HG03139 (cell line): ENCODE data around the gene MIDN.

ENCODE experiments used
- ATAC-seq: cut with Tn5 transposase; IDR thresholded peaks from one replicate; pipeline ENCODE4 v1.9.1; 2021; ENCODE audit not compliant: unreplicated experiment

MIDN gene

GRCh38 chr19:1220976-1221903, 27.1 kb upstream of the MIDN start:
- ATAC-seq, result no peak

GRCh38 chr19:1221904-1222255, 26.5 kb upstream of the MIDN start:
- ATAC-seq, result no peak

GRCh38 chr19:1222394-1222793, 26.0 kb upstream of the MIDN start:
- ATAC-seq, result no peak

- ATAC-seq, result no peak
Measured at GRCh38 chr19:1223018-1223855, 25.1 kb upstream of the MIDN start.

- ATAC-seq, result no peak
Measured at GRCh38 chr19:1224047-1224825, 24.1 kb upstream of the MIDN start.

- ATAC-seq, result no peak
Measured at GRCh38 chr19:1224847-1225246, 23.5 kb upstream of the MIDN start.

- ATAC-seq, result no peak
Measured at GRCh38 chr19:1225440-1226226, 22.8 kb upstream of the MIDN start.

GRCh38 chr19:1226227-1226518, 22.2 kb upstream of the MIDN start:
- ATAC-seq, result no peak

GRCh38 chr19:1226522-1227303, 21.7 kb upstream of the MIDN start:
- no peak for ATAC-seq

- ATAC-seq, result no peak
Measured at GRCh38 chr19:1227304-1228054, 20.9 kb upstream of the MIDN start.

GRCh38 chr19:1228161-1228957, 20.0 kb upstream of the MIDN start:
- no peak for ATAC-seq

- ATAC-seq, result no peak
Measured at GRCh38 chr19:1229056-1229923, 19.1 kb upstream of the MIDN start.

- ATAC-seq, result no peak
Measured at GRCh38 chr19:1229924-1230782, 18.2 kb upstream of the MIDN start.

GRCh38 chr19:1230783-1231489, 17.4 kb upstream of the MIDN start:
- no peak for ATAC-seq

GRCh38 chr19:1231729-1232637, 16.4 kb upstream of the MIDN start:
- no peak for ATAC-seq
